Fibroblast of lung (primary cell): ENCODE data around the gene CDC25B.

ENCODE experiments used
- CTCF ChIP-seq, 2 donors: IDR thresholded peaks in 1 of 2; conservative IDR thresholded peaks in 1 of 2; 1 replicate in 1 of 2; 2 replicates in 1 of 2; pipeline ENCODE4 v1.5.1; 2011 to 2012; ENCODE audit warnings: low read length in 2 of 2, control low read depth in 1 of 2, inconsistent platforms in 1 of 2, low read depth in 1 of 2, mild to moderate bottlenecking in 1 of 2
- EZH2 ChIP-seq: IDR thresholded peaks from 2 replicates; pipeline ENCODE4 v1.5.1; 2012; ENCODE audit warnings: low read length, control low read depth, mild to moderate bottlenecking; ENCODE audit errors: missing control alignments

- TF ChIP-seq CTCF (conservative IDR thresholded peaks at IDR 0.05 in 1 of 2, IDR thresholded peaks at IDR 0.05 in 1 of 2; ENCODE audit: low read depth in 1 of 2, low read length in 2 of 2) (no peak), EZH2 (no peak)
Observed at GRCh38 chr20:3803854-3804253, 7.7 kb downstream of the CDC25B start.
